ENCODE measurements around the gene FOXL3. TPM values are rescaled to one million over a fixed set of nuclear protein-coding genes. Genes with fewer than 3 reads are reported as not detected.

Gene FOXL3
- polyA plus RNA-seq, 3 donors, result not detected

DNA sequence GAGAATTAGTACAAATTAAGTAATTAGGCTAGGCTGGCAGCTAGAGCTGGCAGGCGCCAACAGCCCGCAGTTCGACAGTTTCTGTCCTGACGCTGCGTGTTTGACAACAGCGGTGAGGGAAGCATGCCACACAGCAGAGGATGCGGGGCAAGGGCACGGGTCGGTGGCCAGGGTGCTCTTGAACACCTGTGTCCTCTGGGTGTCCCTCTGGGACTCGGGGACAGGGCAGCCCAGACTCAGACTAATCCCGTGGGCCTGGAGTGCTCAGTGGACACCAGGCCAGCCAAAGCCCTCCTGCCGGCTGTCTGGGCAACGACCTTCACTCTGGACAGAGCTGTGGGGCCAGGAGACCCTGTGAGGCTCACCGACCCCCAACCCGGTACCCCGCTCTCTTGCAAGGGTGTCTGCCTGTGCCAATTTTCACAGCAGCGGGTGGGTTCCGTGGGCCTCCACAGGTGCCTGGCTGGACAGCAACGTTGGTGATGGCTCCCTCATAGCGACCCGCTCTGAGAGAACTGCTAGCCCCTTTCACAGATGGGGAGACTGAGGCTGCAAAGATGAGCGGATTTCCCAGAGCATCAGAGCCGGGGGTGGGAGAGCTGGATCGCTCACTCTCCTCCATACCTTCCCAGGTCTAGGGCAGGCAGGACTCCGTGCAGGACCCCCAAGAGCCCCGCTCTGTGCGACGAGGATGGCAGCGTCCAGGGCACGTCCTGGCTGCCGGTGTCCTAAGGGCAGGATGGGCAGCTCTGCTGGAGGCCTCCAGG is 48.5 kb downstream of the FOXL3 start:
- intact Hi-C loops (cut with micrococcal nuclease), result no loop called here

GRCh38 chr7:339062-339342 is 49.0 kb downstream of the FOXL3 start:
- Mint-ChIP-seq H3K9me3 (peaks cover 0 to 12% (median 7%) of the 10 kb centered on the region in 7 donors), H3K27ac (no peak overlapping the region), H3K4me1 (no peaks in the 10 kb centered on the region), H3K36me3 (no peaks in the 10 kb centered on the region), H3K27me3 (ENCODE audit: low read depth in 3 of 3) (peaks cover 1 to 8% (median 1%) of the 10 kb centered on the region in 3 donors), H3K4me3 (no peak overlapping the region)
- Histone ChIP-seq H3K9me3 (replicated peaks in 1 of 2; ENCODE audit: control insufficient read depth in 1 of 2, insufficient read depth in 1 of 2, low read length in 2 of 2) (peaks cover 9 to 12% of the 10 kb centered on the region in 2 donors), H3K36me3 (replicated peaks in 1 of 2; ENCODE audit: control insufficient read depth in 1 of 2, insufficient read depth in 2 of 2, low read length in 2 of 2) (no peaks in the 10 kb centered on the region), H4K20me1 (ENCODE audit: insufficient read depth, low read length) (no peaks in the 10 kb centered on the region), H2AFZ (ENCODE audit: insufficient read depth, low read depth, low read length, poor library complexity, severe bottlenecking) (no peak overlapping the region), H3K79me2 (ENCODE audit: insufficient read depth, low read length) (no peaks in the 10 kb centered on the region), H3K4me1 (ENCODE audit: control insufficient read depth in 1 of 2, insufficient read depth in 2 of 2, low read length in 2 of 2) (no peaks in the 10 kb centered on the region), H3K27ac (ENCODE audit: low read depth in 1 of 2, low read length in 2 of 2) (no peak overlapping the region), H3K4me3 (replicated peaks in 1 of 3; ENCODE audit: low read depth in 2 of 3, low read length in 3 of 3) (no peak overlapping the region), H3K4me2 (replicated peaks; ENCODE audit: extremely low read depth, low read length, poor library complexity, severe bottlenecking) (no peak overlapping the region), H3K9ac (ENCODE audit: insufficient read depth, low read length, poor library complexity, severe bottlenecking) (no peak overlapping the region), H3K27me3 (ENCODE audit: control insufficient read depth in 2 of 2, insufficient read depth in 2 of 2, low read length in 2 of 2) (no peaks in the 10 kb centered on the region)
- WGBS (ENCODE audit: insufficient coverage), result 89% methylated on average over 3 of the region's 3 CpGs
- no peak for DNase-seq
- intact Hi-C loops (cut with micrococcal nuclease), result no loop called here
- TF ChIP-seq, protein P1, sequence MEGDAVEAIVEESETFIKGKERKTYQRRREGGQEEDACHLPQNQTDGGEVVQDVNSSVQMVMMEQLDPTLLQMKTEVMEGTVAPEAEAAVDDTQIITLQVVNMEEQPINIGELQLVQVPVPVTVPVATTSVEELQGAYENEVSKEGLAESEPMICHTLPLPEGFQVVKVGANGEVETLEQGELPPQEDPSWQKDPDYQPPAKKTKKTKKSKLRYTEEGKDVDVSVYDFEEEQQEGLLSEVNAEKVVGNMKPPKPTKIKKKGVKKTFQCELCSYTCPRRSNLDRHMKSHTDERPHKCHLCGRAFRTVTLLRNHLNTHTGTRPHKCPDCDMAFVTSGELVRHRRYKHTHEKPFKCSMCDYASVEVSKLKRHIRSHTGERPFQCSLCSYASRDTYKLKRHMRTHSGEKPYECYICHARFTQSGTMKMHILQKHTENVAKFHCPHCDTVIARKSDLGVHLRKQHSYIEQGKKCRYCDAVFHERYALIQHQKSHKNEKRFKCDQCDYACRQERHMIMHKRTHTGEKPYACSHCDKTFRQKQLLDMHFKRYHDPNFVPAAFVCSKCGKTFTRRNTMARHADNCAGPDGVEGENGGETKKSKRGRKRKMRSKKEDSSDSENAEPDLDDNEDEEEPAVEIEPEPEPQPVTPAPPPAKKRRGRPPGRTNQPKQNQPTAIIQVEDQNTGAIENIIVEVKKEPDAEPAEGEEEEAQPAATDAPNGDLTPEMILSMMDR (IDR thresholded peaks at IDR 0.05), result no peak

More for the DNA sequence above, 48.5 kb downstream of the FOXL3 start:
- peaks cover 0 to 15% (median 9%) of the 10 kb centered on the region in 7 donors for H3K9me3 Mint-ChIP-seq
- TF ChIP-seq, protein P1 (IDR thresholded peaks at IDR 0.05), result no peak
- no peak overlapping the region for H2AFZ ChIP-seq (ENCODE audit: insufficient read depth, low read depth, low read length, poor library complexity, severe bottlenecking)
- no peak overlapping the region for H3K27ac Mint-ChIP-seq
- H3K36me3 Mint-ChIP-seq, result no peaks in the 10 kb centered on the region
- H3K9ac ChIP-seq (ENCODE audit: insufficient read depth, low read length, poor library complexity, severe bottlenecking), result no peak overlapping the region
- H3K4me1 ChIP-seq (ENCODE audit: control insufficient read depth in 1 of 2, insufficient read depth in 2 of 2, low read length in 2 of 2), result no peaks in the 10 kb centered on the region
- H3K36me3 ChIP-seq (replicated peaks in 1 of 2; ENCODE audit: control insufficient read depth in 1 of 2, insufficient read depth in 2 of 2, low read length in 2 of 2), result no peaks in the 10 kb centered on the region
- 98% methylated on average over 29 of the region's 31 CpGs for WGBS (ENCODE audit: insufficient coverage)
- H3K27me3 ChIP-seq (ENCODE audit: control insufficient read depth in 2 of 2, insufficient read depth in 2 of 2, low read length in 2 of 2), result no peaks in the 10 kb centered on the region
- H4K20me1 ChIP-seq (ENCODE audit: insufficient read depth, low read length), result no peaks in the 10 kb centered on the region
- no peaks in the 10 kb centered on the region for H3K79me2 ChIP-seq (ENCODE audit: insufficient read depth, low read length)
- peaks cover 1 to 11% (median 3%) of the 10 kb centered on the region in 3 donors for H3K27me3 Mint-ChIP-seq (ENCODE audit: low read depth in 3 of 3)
- peaks cover 14 to 17% of the 10 kb centered on the region in 2 donors for H3K9me3 ChIP-seq (replicated peaks in 1 of 2; ENCODE audit: control insufficient read depth in 1 of 2, insufficient read depth in 1 of 2, low read length in 2 of 2)
- no peak overlapping the region for H3K4me2 ChIP-seq (replicated peaks; ENCODE audit: extremely low read depth, low read length, poor library complexity, severe bottlenecking)
- H3K27ac ChIP-seq (ENCODE audit: low read depth in 1 of 2, low read length in 2 of 2), result no peak overlapping the region
- no peak overlapping the region for H3K4me3 Mint-ChIP-seq
- H3K4me1 Mint-ChIP-seq, result no peaks in the 10 kb centered on the region
- no peak for DNase-seq
- no peak overlapping the region for H3K4me3 ChIP-seq (replicated peaks in 1 of 3; ENCODE audit: low read depth in 2 of 3, low read length in 3 of 3)
